Measurements from ENCODE around the gene PDE10A.

Gene PDE10A

GRCh38 chr6:165645919-165646318, 17.1 kb downstream of the PDE10A start:
- H3K4me3 ChIP-seq (ENCODE audit: low read length), result no peak overlapping the region
- H3K27ac ChIP-seq (ENCODE audit: low read depth, low read length), result no peak overlapping the region
- no peaks in the 10 kb centered on the region for H3K4me1 ChIP-seq (ENCODE audit: control insufficient read depth, insufficient read depth, low read length)
- H3K9ac ChIP-seq (ENCODE audit: low read length), result no peak overlapping the region
- no peaks in the 10 kb centered on the region for H3K36me3 ChIP-seq (ENCODE audit: control insufficient read depth, insufficient read depth, low read length)
- H3K27me3 ChIP-seq (ENCODE audit: control insufficient read depth, insufficient read depth, low read length), result no peaks in the 10 kb centered on the region

DNA sequence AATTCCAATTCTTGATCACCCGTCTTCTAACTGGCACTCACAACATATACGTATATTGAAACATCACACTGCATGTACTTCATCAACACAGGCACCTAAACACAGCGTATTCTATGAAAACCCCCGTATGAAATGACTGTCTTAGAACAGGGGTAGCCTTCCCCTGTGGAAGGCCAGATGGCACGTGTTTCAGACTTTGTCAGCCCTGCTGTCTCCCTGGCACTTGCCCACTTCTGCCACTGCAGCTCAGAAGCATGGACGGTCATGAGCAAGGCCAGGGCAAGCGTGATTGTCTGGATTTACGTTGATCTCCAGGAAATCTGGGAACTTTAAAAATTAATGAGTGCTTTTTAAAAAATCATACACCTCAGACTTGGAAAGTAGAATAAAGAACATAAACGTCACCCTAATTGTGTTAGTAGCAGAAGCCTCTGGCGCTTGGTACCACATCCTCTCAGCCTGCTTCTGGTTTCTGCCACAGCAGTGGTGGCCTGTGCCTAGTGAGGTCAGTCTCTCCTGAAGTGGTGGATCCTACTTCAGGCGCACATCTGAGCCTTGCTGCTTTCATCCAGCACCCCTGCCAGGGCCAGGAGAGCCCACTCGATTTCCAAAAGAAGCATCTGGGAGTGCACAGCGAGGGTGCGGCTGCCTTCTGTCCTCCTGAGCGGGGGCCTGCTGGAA, 18.3 kb downstream of the PDE10A start:
- no peaks in the 10 kb centered on the region for H3K4me1 ChIP-seq (ENCODE audit: control insufficient read depth, insufficient read depth, low read length)
- no peak overlapping the region for H3K4me3 ChIP-seq (ENCODE audit: low read length)
- H3K27ac ChIP-seq (ENCODE audit: low read depth, low read length), result no peak overlapping the region
- H3K9ac ChIP-seq (ENCODE audit: low read length), result no peak overlapping the region
- no peaks in the 10 kb centered on the region for H3K36me3 ChIP-seq (ENCODE audit: control insufficient read depth, insufficient read depth, low read length)
- no peaks in the 10 kb centered on the region for H3K27me3 ChIP-seq (ENCODE audit: control insufficient read depth, insufficient read depth, low read length)

DNA sequence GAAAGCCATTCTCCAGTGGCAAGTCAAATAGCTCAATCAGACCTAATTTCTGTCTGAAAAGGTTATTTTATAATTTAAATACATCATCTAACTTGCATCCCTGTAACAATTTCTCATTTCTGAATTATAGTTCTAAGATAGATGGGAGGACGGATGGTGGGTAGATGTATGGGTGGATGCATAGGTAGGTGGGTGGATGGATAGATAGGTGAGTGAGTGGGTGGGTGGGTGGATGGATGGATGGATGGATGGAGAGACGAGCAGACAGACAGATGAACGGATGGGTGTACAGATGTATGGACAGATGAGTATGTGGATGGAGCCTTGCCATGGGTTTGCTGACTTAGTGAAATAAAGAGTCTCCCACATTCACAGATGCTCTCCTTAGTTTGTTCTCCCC, 20.0 kb downstream of the PDE10A start:
- H3K27me3 ChIP-seq (ENCODE audit: control insufficient read depth, insufficient read depth, low read length), result no peaks in the 10 kb centered on the region
- no peaks in the 10 kb centered on the region for H3K36me3 ChIP-seq (ENCODE audit: control insufficient read depth, insufficient read depth, low read length)
- H3K4me3 ChIP-seq (ENCODE audit: low read length), result no peak overlapping the region

DNA sequence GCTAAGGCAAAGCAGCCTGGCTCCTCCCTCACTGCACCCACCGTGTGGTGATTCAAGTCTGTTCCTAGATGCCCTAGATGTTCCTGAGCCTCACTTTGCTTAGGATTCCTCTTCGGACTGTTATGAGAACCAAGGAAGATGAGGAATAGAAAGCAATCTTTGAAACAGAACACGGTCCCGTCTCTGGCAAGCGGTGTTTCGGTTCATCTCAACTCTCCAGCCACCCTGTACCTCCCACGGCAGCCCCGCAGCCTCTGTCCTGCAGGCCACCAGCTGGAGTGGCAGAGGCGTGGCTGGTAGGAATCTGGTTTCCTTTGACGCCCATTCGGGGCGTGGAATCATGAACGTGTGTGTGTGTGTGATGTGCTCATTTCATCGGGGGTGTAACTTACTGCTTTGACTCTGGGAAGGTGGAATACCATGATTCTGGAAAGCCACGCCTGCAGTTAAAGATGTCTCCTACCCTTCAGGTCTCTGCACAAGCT, 21.3 kb downstream of the PDE10A start:
- H3K4me3 ChIP-seq (ENCODE audit: low read length), result no peak overlapping the region
- H3K9ac ChIP-seq (ENCODE audit: low read length), result no peak overlapping the region
- no peak overlapping the region for H3K27ac ChIP-seq (ENCODE audit: low read depth, low read length)
- H3K36me3 ChIP-seq (ENCODE audit: control insufficient read depth, insufficient read depth, low read length), result no peaks in the 10 kb centered on the region
- H3K4me1 ChIP-seq (ENCODE audit: control insufficient read depth, insufficient read depth, low read length), result peaks cover 3% of the 10 kb centered on the region
- no peaks in the 10 kb centered on the region for H3K27me3 ChIP-seq (ENCODE audit: control insufficient read depth, insufficient read depth, low read length)

More for the DNA sequence above, 20.0 kb downstream of the PDE10A start:
- no peak overlapping the region for H3K9ac ChIP-seq (ENCODE audit: low read length)
- no peak overlapping the region for H3K27ac ChIP-seq (ENCODE audit: low read depth, low read length)
- no peaks in the 10 kb centered on the region for H3K4me1 ChIP-seq (ENCODE audit: control insufficient read depth, insufficient read depth, low read length)

GRCh38 chr6:165640806-165641205, 22.2 kb downstream of the PDE10A start:
- no peak overlapping the region for H3K4me3 ChIP-seq (ENCODE audit: low read length)
- peaks cover 3% of the 10 kb centered on the region for H3K4me1 ChIP-seq (ENCODE audit: control insufficient read depth, insufficient read depth, low read length)
- H3K9ac ChIP-seq (ENCODE audit: low read length), result no peak overlapping the region
- no peak overlapping the region for H3K27ac ChIP-seq (ENCODE audit: low read depth, low read length)
- no peaks in the 10 kb centered on the region for H3K36me3 ChIP-seq (ENCODE audit: control insufficient read depth, insufficient read depth, low read length)
- H3K27me3 ChIP-seq (ENCODE audit: control insufficient read depth, insufficient read depth, low read length), result no peaks in the 10 kb centered on the region

DNA sequence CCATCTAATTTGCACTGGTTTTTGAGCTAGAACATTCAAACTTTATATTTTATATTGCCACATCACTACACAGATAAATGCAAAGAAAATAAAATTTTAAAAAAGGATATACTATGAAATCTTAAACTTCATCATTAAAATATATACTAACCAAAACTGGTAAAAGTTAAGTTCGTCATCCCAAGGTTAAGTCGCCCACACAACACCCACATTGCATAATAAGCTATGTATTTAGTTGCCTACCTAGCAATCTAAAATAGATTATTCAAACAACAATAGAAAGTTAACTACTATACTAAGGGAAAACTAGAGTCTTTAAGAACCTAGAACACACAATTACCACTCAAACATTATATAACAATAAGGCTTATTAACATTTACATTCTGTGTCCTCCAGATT, 24.5 kb downstream of the PDE10A start:
- H3K36me3 ChIP-seq (ENCODE audit: control insufficient read depth, insufficient read depth, low read length), result no peaks in the 10 kb centered on the region

DNA sequence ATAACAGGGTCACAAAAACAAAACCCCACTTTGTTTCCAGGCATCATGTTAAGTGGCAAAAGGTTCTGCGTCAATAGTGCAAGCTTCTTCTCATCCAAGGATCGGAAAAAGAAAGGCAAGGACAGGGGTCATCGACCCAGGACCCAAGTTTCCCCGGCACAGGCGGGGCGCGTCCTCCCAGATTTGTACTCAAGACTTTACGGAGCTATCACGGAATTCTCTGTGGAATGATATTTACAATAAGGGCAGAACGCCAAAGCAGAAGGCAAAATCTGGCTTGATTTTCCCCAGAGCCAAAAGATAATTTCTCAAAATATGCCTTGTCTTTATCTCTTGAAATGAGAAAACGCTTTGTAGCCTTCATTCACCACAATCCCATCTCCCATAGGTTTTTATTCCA, 25.5 kb downstream of the PDE10A start:
- no peak overlapping the region for H3K9ac ChIP-seq (ENCODE audit: low read length)
- H3K27me3 ChIP-seq (ENCODE audit: control insufficient read depth, insufficient read depth, low read length), result no peaks in the 10 kb centered on the region
- H3K4me1 ChIP-seq (ENCODE audit: control insufficient read depth, insufficient read depth, low read length), result peaks cover 3% of the 10 kb centered on the region
- no peaks in the 10 kb centered on the region for H3K36me3 ChIP-seq (ENCODE audit: control insufficient read depth, insufficient read depth, low read length)
- H3K27ac ChIP-seq (ENCODE audit: low read depth, low read length), result no peak overlapping the region
- H3K4me3 ChIP-seq (ENCODE audit: low read length), result no peak overlapping the region

More for the DNA sequence above, 24.5 kb downstream of the PDE10A start:
- H3K9ac ChIP-seq (ENCODE audit: low read length), result no peak overlapping the region
- H3K4me1 ChIP-seq (ENCODE audit: control insufficient read depth, insufficient read depth, low read length), result peaks cover 3% of the 10 kb centered on the region
- H3K27me3 ChIP-seq (ENCODE audit: control insufficient read depth, insufficient read depth, low read length), result no peaks in the 10 kb centered on the region
- H3K4me3 ChIP-seq (ENCODE audit: low read length), result no peak overlapping the region
- H3K27ac ChIP-seq (ENCODE audit: low read depth, low read length), result no peak overlapping the region

GRCh38 chr6:165636402-165637048, 26.5 kb downstream of the PDE10A start:
- Histone ChIP-seq H3K27ac (ENCODE audit: low read depth, low read length) (no peak overlapping the region), H3K9ac (ENCODE audit: low read length) (no peak overlapping the region), H3K4me3 (ENCODE audit: low read length) (no peak overlapping the region), H3K27me3 (ENCODE audit: control insufficient read depth, insufficient read depth, low read length) (no peaks in the 10 kb centered on the region), H3K36me3 (ENCODE audit: control insufficient read depth, insufficient read depth, low read length) (no peaks in the 10 kb centered on the region), H3K4me1 (ENCODE audit: control insufficient read depth, insufficient read depth, low read length) (peaks cover 3% of the 10 kb centered on the region)

GRCh38 chr6:165635965-165636364, 27.1 kb downstream of the PDE10A start:
- Histone ChIP-seq H3K27me3 (ENCODE audit: control insufficient read depth, insufficient read depth, low read length) (no peaks in the 10 kb centered on the region), H3K4me3 (ENCODE audit: low read length) (no peak overlapping the region), H3K27ac (ENCODE audit: low read depth, low read length) (no peak overlapping the region), H3K9ac (ENCODE audit: low read length) (no peak overlapping the region), H3K36me3 (ENCODE audit: control insufficient read depth, insufficient read depth, low read length) (no peaks in the 10 kb centered on the region), H3K4me1 (ENCODE audit: control insufficient read depth, insufficient read depth, low read length) (peaks cover 3% of the 10 kb centered on the region)

DNA sequence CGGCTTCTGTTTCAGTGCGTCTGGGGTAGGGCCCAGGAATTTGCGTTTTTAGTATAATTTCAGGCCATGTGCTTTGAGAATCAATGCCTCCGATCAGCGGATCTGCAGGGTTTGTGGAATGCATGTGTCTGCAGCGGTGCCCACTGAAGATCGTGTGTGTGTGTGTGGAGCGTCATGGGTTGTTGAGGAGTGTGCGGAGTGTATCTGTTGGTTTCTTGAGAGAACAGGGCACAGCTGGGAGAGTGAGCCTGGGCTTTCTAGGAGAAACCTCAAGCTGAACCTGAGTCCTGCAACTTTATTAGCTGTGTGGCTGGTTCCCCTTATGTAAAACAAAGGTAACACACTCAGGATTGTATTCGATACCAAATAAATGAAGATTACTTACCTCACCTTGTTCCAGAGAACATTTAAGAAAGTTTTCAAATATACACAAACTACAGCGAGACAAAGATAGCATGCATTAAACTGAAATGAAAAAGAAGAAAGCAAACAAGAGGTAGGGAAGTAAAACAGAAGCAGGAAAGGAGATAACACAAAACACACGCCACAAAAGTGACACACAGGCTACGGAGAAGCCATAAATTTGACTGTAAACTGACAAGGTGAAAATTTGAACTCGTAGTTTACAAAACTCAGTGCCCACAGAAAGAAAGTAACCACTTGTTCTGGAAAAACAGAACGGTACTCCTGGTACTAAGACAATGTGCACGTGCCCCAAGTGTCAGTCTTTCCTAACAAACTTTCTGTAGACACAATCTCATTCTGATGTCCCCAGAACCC, 28.8 kb downstream of the PDE10A start:
- Histone ChIP-seq H3K4me1 (ENCODE audit: control insufficient read depth, insufficient read depth, low read length) (peaks cover 3% of the 10 kb centered on the region), H3K36me3 (ENCODE audit: control insufficient read depth, insufficient read depth, low read length) (no peaks in the 10 kb centered on the region), H3K27ac (ENCODE audit: low read depth, low read length) (no peak overlapping the region), H3K27me3 (ENCODE audit: control insufficient read depth, insufficient read depth, low read length) (no peaks in the 10 kb centered on the region), H3K9ac (ENCODE audit: low read length) (no peak overlapping the region), H3K4me3 (ENCODE audit: low read length) (no peak overlapping the region)

GRCh38 chr6:165632194-165632593, 30.8 kb downstream of the PDE10A start:
- no peak overlapping the region for H3K4me3 ChIP-seq (ENCODE audit: low read length)
- no peaks in the 10 kb centered on the region for H3K27me3 ChIP-seq (ENCODE audit: control insufficient read depth, insufficient read depth, low read length)
- peaks cover 3% of the 10 kb centered on the region for H3K4me1 ChIP-seq (ENCODE audit: control insufficient read depth, insufficient read depth, low read length)
- H3K27ac ChIP-seq (ENCODE audit: low read depth, low read length), result no peak overlapping the region
- no peaks in the 10 kb centered on the region for H3K36me3 ChIP-seq (ENCODE audit: control insufficient read depth, insufficient read depth, low read length)
- H3K9ac ChIP-seq (ENCODE audit: low read length), result no peak overlapping the region

DNA sequence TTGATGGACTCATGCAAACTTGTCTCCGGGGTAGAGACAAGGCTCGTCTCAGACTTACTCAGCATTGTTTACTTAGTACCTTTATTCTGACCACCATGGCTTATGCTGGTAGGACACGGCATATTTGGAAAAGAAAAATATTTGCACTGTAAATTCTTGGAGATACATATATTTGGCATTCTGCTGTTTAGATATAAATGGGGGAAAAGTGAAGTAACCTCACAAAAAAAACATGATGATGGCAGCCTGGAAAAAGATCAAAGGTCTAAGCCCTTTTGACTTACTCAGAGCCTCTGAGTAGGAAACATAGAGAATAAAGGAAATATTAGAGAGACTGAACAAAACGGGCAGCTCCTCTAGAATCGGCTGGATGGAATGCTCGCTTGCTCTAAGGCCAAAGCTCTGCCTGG, 32.5 kb downstream of the PDE10A start:
- no peaks in the 10 kb centered on the region for H3K27me3 ChIP-seq (ENCODE audit: control insufficient read depth, insufficient read depth, low read length)
- no peak overlapping the region for H3K27ac ChIP-seq (ENCODE audit: low read depth, low read length)
- H3K36me3 ChIP-seq (ENCODE audit: control insufficient read depth, insufficient read depth, low read length), result no peaks in the 10 kb centered on the region
- no peak overlapping the region for H3K9ac ChIP-seq (ENCODE audit: low read length)
- no peaks in the 10 kb centered on the region for H3K4me1 ChIP-seq (ENCODE audit: control insufficient read depth, insufficient read depth, low read length)
- no peak overlapping the region for H3K4me3 ChIP-seq (ENCODE audit: low read length)
